A549 (cell line): Measurements from ENCODE around the gene DEF6.
A peak's percentile ranks its signal among the peaks of the same experiment; 100 is the strongest.

Experiments used
- CEBPB ChIP-seq, 2 experiments: fragments of >200 bp in 1 of 2; sonication (Bioruptor Twin) in 1 of 2; formaldehyde crosslinking in 1 of 2; IDR thresholded peaks; 2 replicates each; pipeline ENCODE4 v1.6.1; 2012 to 2016
- HEYL ChIP-seq: fragments of 250-450 bp; sonication (Bioruptor Pico); IDR thresholded peaks from 2 replicates; pipeline ENCODE4 v1.8.0; 2021; ENCODE audit warnings: mild to moderate bottlenecking, moderate library complexity
- JUN ChIP-seq, 2 experiments: fragments of >200 bp; sonication (Bioruptor Twin); formaldehyde crosslinking; IDR thresholded peaks; 2 replicates in 1 of 2; 3 replicates in 1 of 2; pipeline ENCODE4 v1.6.1; 2016 to 2017
- POLR2AphosphoS2 ChIP-seq: conservative IDR thresholded peaks from 2 replicates; pipeline ENCODE4 v1.6.1; 2012; ENCODE audit warnings: low read length, improper control_type of control experiment, inconsistent platforms
- SMC3 ChIP-seq: fragments of >200 bp; sonication (Bioruptor Twin); formaldehyde crosslinking; IDR thresholded peaks from 3 replicates; pipeline ENCODE4 v1.6.1; 2018; ENCODE audit warnings: inconsistent platforms
- ZFP36 ChIP-seq: fragments of 450-650 bp; IDR thresholded peaks from 2 replicates; pipeline ENCODE4 v1.6.1; 2014; ENCODE audit warnings: borderline replicate concordance; ENCODE audit not compliant: partially characterized antibody
- TF ChIP-seq, protein P1 (sequence below): fragments of >200 bp; sonication (Bioruptor Twin); formaldehyde crosslinking; IDR thresholded peaks from 3 replicates; pipeline ENCODE4 v1.5.1; 2016

- TF ChIP-seq JUN (IDR thresholded peaks at IDR 0.05) (peak; percentile 62 to 89), SMC3 (no peak), HEYL (CRISPR knock-in tag) (no peak), CEBPB (IDR thresholded peaks at IDR 0.05) (0 out of 4 replicates have a peak, but pooled peaks of 1 of the 2 experiments have one; percentile 5), POLR2AphosphoS2 (no peak), ZFP36 (no peak)
- TF ChIP-seq, protein P1, sequence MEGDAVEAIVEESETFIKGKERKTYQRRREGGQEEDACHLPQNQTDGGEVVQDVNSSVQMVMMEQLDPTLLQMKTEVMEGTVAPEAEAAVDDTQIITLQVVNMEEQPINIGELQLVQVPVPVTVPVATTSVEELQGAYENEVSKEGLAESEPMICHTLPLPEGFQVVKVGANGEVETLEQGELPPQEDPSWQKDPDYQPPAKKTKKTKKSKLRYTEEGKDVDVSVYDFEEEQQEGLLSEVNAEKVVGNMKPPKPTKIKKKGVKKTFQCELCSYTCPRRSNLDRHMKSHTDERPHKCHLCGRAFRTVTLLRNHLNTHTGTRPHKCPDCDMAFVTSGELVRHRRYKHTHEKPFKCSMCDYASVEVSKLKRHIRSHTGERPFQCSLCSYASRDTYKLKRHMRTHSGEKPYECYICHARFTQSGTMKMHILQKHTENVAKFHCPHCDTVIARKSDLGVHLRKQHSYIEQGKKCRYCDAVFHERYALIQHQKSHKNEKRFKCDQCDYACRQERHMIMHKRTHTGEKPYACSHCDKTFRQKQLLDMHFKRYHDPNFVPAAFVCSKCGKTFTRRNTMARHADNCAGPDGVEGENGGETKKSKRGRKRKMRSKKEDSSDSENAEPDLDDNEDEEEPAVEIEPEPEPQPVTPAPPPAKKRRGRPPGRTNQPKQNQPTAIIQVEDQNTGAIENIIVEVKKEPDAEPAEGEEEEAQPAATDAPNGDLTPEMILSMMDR: no peak
Observed at GRCh38 chr6:35259194-35259947, 38.2 kb upstream of the DEF6 start, which contains the start of gene ZNF76.
